CD4-positive, alpha-beta T cell (primary cell): ENCODE results near the gene DCP1B. TPM values are rescaled to one million over a fixed set of nuclear protein-coding genes. Genes with fewer than 3 reads are reported as not detected.

ENCODE experiments used
- ATAC-seq: fragments of 200-7000 bp; cut with Tn5 transposase; one replicate; pipeline ENCODE4 v1.10.0; 2022; ENCODE audit warnings: mild to moderate bottlenecking; ENCODE audit not compliant: poor library complexity
- CTCF ChIA-PET: fragments of 350-600 bp; sonication (Branson Sonifier 250); formaldehyde crosslinking; loops from one replicate; lab custom pipeline; 2021; ENCODE audit warnings: antibody characterized with exemption, inconsistent platforms; lab: Charles Lee
- POLR2A ChIA-PET: fragments of 350-600 bp; sonication (Branson Sonifier 250); formaldehyde crosslinking; loops from one replicate; lab custom pipeline; 2021; ENCODE audit warnings: antibody characterized with exemption, inconsistent platforms; lab: Charles Lee
- DNase-seq, 14 experiments: peaks; one replicate each; pipeline ENCODE4 v3.0.0-alpha.2; 2013 to 2020; ENCODE audit warnings: mixed read lengths in 2 of 14
- H3K27ac ChIP-seq, 2 donors: one replicate each; pipeline versions ENCODE4 v1.5.1 to v1.7.0; 2013; ENCODE audit warnings: low read length in 2 of 2, low read depth in 1 of 2, mild to moderate bottlenecking in 1 of 2
- H3K27me3 ChIP-seq, 2 experiments: 1 replicate in 1 of 2; 2 replicates in 1 of 2; pipeline versions ENCODE4 v1.6.1 to v1.7.0; 2013; ENCODE audit warnings: low read length in 2 of 2, control low read depth in 1 of 2, mild to moderate bottlenecking in 1 of 2, moderate library complexity in 1 of 2; ENCODE audit not compliant: insufficient read depth in 2 of 2, control insufficient read depth in 1 of 2
- H3K36me3 ChIP-seq: one replicate; pipeline ENCODE4 v1.6.1; 2013; ENCODE audit warnings: low read length, control low read depth; ENCODE audit not compliant: insufficient read depth
- H3K4me1 ChIP-seq: one replicate; pipeline ENCODE4 v1.6.1; 2013; ENCODE audit warnings: low read length, control low read depth; ENCODE audit not compliant: insufficient read depth
- H3K4me3 ChIP-seq: one replicate; pipeline ENCODE4 v1.5.1; 2013; ENCODE audit warnings: mild to moderate bottlenecking, low read length, moderate library complexity
- H3K9me3 ChIP-seq, 2 experiments: 1 replicate in 1 of 2; 2 replicates in 1 of 2; pipeline versions ENCODE4 v1.6.1 to v1.7.0; 2013; ENCODE audit warnings: low read length in 2 of 2, mild to moderate bottlenecking in 2 of 2, control low read depth in 1 of 2, moderate library complexity in 1 of 2; ENCODE audit not compliant: control insufficient read depth in 1 of 2, insufficient read depth in 1 of 2
- H3K27ac Mint-ChIP-seq: one replicate; pipeline ENCODE4 v1.8.0; 2020; ENCODE audit warnings: mixed read lengths
- H3K27me3 Mint-ChIP-seq: one replicate; pipeline ENCODE4 v1.8.0; 2021; ENCODE audit warnings: mixed read lengths
- H3K36me3 Mint-ChIP-seq: one replicate; pipeline ENCODE4 v1.8.0; 2021; ENCODE audit warnings: low read depth, mixed read lengths
- H3K4me1 Mint-ChIP-seq: one replicate; pipeline ENCODE4 v1.8.0; 2021; ENCODE audit warnings: low read depth, mixed read lengths
- H3K4me3 Mint-ChIP-seq: one replicate; pipeline ENCODE4 v1.8.0; 2020; ENCODE audit warnings: mild to moderate bottlenecking, mixed read lengths
- H3K9me3 Mint-ChIP-seq: one replicate; pipeline ENCODE4 v1.8.0; 2020; ENCODE audit warnings: mixed read lengths
- CTCF ChIP-seq: fragments of 200-600 bp; IDR thresholded peaks from one replicate; pipeline ENCODE4 v1.8.0; 2022; ENCODE audit warnings: antibody characterized with exemption, mild to moderate bottlenecking
- intact Hi-C, 2 experiments: fragments of 100-400 bp; cut with DNase I in 1 of 2; cut with micrococcal nuclease in 1 of 2; formaldehyde crosslinking; loops; one replicate each; pipeline versions ENCODE4 v1.15.1 to v1.9.0; 2023 to 2025; cut with DNase I, micrococcal nuclease
- total RNA-seq, 174 experiments: library from RNA in 2 of 174; stranded (reverse) in 2 of 174; gene quantifications; one replicate each; pipeline ENCODE4 v1.2.3 and lab custom pipeline; 2021 to 2026

Gene DCP1B
- total RNA-seq, 2 experiments from 2014 or later: 4.3 to 4.6 TPM

GRCh38 chr12:1919763-1920162 lies 84.5 kb downstream of the DCP1B start:
- Histone ChIP-seq H3K4me1 (peaks cover 50% of the 10 kb centered on the region), H3K4me3 (no peak overlapping the region), H3K36me3 (no peaks in the 10 kb centered on the region), H3K27me3 (no peaks in the 10 kb centered on the region), H3K27ac (no peak overlapping the region), H3K9me3 (no peaks in the 10 kb centered on the region)
- DNase-seq (no peak), ATAC-seq (no peak)
- H3K27me3 Mint-ChIP-seq: peaks cover 18% of the 10 kb centered on the region
- TF ChIP-seq CTCF: no peak
- intact Hi-C loops: no loop called here
- H3K4me3 Mint-ChIP-seq: no peak overlapping the region
- POLR2A ChIA-PET: no interaction called here
- H3K9me3 Mint-ChIP-seq: no peaks in the 10 kb centered on the region
- no peak overlapping the region for H3K27ac Mint-ChIP-seq
- H3K36me3 Mint-ChIP-seq: no peaks in the 10 kb centered on the region
- peaks cover 43% of the 10 kb centered on the region for H3K4me1 Mint-ChIP-seq
- CTCF ChIA-PET: no interaction called here

GRCh38 chr12:1919284-1919683 lies 85.0 kb downstream of the DCP1B start:
- intact Hi-C loops: no loop called here
- peaks cover 46% of the 10 kb centered on the region for H3K4me1 ChIP-seq
- H3K4me3 Mint-ChIP-seq: no peak overlapping the region

GRCh38 chr12:1918884-1919236 lies 85.4 kb downstream of the DCP1B start:
- Mint-ChIP-seq H3K4me3 (no peak overlapping the region), H3K27me3 (peaks cover 18% of the 10 kb centered on the region), H3K9me3 (no peaks in the 10 kb centered on the region), H3K27ac (no peak overlapping the region), H3K4me1 (peaks cover 37% of the 10 kb centered on the region), H3K36me3 (no peaks in the 10 kb centered on the region)
- H3K36me3 ChIP-seq: no peaks in the 10 kb centered on the region
- ATAC-seq (no peak), DNase-seq (no peak)
- no peaks in the 10 kb centered on the region for H3K9me3 ChIP-seq
- CTCF ChIA-PET: no interaction called here
- H3K27me3 ChIP-seq: no peaks in the 10 kb centered on the region
- no peak overlapping the region for H3K27ac ChIP-seq
- intact Hi-C loops: no loop called here
- no peak overlapping the region for H3K4me3 ChIP-seq
- H3K4me1 ChIP-seq: peaks cover 46% of the 10 kb centered on the region
- no peak for TF ChIP-seq CTCF
- POLR2A ChIA-PET: no interaction called here

More at GRCh38 chr12:1919284-1919683, 85.0 kb downstream of the DCP1B start:
- peaks cover 18% of the 10 kb centered on the region for H3K27me3 Mint-ChIP-seq
- Histone ChIP-seq H3K9me3 (no peaks in the 10 kb centered on the region), H3K36me3 (no peaks in the 10 kb centered on the region), H3K4me3 (no peak overlapping the region), H3K27ac (no peak overlapping the region), H3K27me3 (no peaks in the 10 kb centered on the region)
- ATAC-seq (no peak), DNase-seq (no peak)
- H3K27ac Mint-ChIP-seq: no peak overlapping the region
- ChIA-PET POLR2A (no interaction called here), CTCF (no interaction called here)
- H3K36me3 Mint-ChIP-seq: no peaks in the 10 kb centered on the region
- no peak for TF ChIP-seq CTCF
- no peaks in the 10 kb centered on the region for H3K9me3 Mint-ChIP-seq
- peaks cover 39% of the 10 kb centered on the region for H3K4me1 Mint-ChIP-seq
